ENCODE data around the gene GALNT14. TPM values are rescaled to one million over a fixed set of nuclear protein-coding genes. Genes with fewer than 3 reads are reported as not detected.

GALNT14 gene
- total and polyA plus RNA-seq, 10 of the 15 experiments (the other 5 are each of a cell fraction or from before 2014, with no cell fraction given), result 3.7 to 17.8 (median 6.0) TPM

DNA sequence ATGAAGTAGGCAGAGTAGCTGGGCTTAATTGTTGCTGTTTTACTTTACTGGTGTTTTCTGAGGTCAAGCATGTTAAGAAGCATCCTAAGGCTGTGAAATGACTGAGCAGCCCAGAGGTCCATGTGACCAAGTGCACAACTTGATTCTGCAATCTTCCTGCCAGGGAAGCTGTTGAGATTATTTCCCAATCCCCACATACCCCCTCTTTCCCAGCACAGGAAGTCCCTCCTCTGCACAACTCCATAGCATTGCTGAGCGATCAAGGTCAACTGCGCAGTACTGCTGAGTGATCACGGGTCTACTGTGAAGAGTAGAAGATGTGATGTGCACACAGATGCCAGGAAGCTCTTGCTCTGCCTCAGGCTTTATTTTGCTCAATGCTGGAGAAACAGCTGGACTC lies 105.8 kb downstream of the GALNT14 start:
- RAD21 ChIA-PET (ENCODE audit: unreplicated experiment), result no interaction called here
- SMC1A ChIA-PET (ENCODE audit: uncharacterized antibody, unreplicated experiment), result interaction anchor here (1.4 kb wide), 1 partner anchor 171 kb away, joined by 3 read pairs; no protein-coding TSS in a partner anchor
- in situ Hi-C loops (cut with MboI) (no loop called here), intact Hi-C loops (cut with micrococcal nuclease; ENCODE audit: unreplicated experiment) (loop anchor here (5.0 kb wide), 1 partner anchor 105 kb away; the partner anchor contains the start of gene GALNT14)
- 95% methylated on average over 3 of the region's 3 CpGs for WGBS (ENCODE audit: insufficient coverage, insufficient replicate concordance, low lambda C conversion rate, missing lambda C conversion rate)
- no peak overlapping the region for H3K27ac ChIP-seq (ENCODE audit: control insufficient read depth, insufficient read depth)
- DNase-seq (ENCODE audit: low read depth, low spot score), result no peak
- no TSS peak for BruUV-seq (replicated peaks)
- H3K36me3 ChIP-seq (ENCODE audit: control insufficient read depth in 2 of 2, insufficient read depth in 2 of 2, low read length in 1 of 2), result no peaks in the 10 kb centered on the region
- no peak overlapping the region for H3K4me3 ChIP-seq
- ATAC-seq, result peak; percentile 39
- no peaks in the 10 kb centered on the region; a peak in 1 of 4 replicates for H3K27me3 ChIP-seq (replicated peaks in 1 of 2; ENCODE audit: control insufficient read depth in 2 of 2, insufficient read depth in 2 of 2, low read length in 1 of 2)
- H3K9ac ChIP-seq (ENCODE audit: control insufficient read depth, insufficient read depth, low read length), result no peak overlapping the region
- no peak overlapping the region for H2AFZ ChIP-seq (ENCODE audit: control insufficient read depth, low read depth, low read length)
- POLR2A ChIA-PET, result no interaction called here
- peaks cover 1% of the 10 kb centered on the region for H3K9me3 ChIP-seq (replicated peaks; ENCODE audit: control insufficient read depth, insufficient read depth, low read length)
- no peaks in the 10 kb centered on the region for H4K20me1 ChIP-seq (ENCODE audit: control insufficient read depth, insufficient read depth)
- peaks cover 6% of the 10 kb centered on the region for H3K4me1 ChIP-seq (ENCODE audit: control insufficient read depth, insufficient read depth, low read length)
- no peaks in the 10 kb centered on the region for H3K79me2 ChIP-seq (ENCODE audit: control insufficient read depth, insufficient read depth, low read length)
- CTCF ChIA-PET, result interaction anchor here (0.7 to 1.8 kb wide), 4 partner anchors 16 to 55 kb away, joined by 3 to 4 read pairs (median 3); no protein-coding TSS in a partner anchor
- FAIRE-seq, result no peak
- no peak overlapping the region for H3K4me2 ChIP-seq (ENCODE audit: control insufficient read depth, insufficient read depth)
- TF ChIP-seq ZBTB40 (IDR thresholded peaks at IDR 0.05; ENCODE audit: borderline replicate concordance) (no peak), E4F1 (IDR thresholded peaks at IDR 0.05; ENCODE audit: borderline replicate concordance, partially characterized antibody) (no peak), SKIL (IDR thresholded peaks at IDR 0.05; ENCODE audit: low read depth, poor library complexity, severe bottlenecking) (no peak), STAT3 (IDR thresholded peaks at IDR 0.05; ENCODE audit: low read depth, low read length) (no peak), MEF2B (IDR thresholded peaks at IDR 0.05; ENCODE audit: partially characterized antibody, poor library complexity, severe bottlenecking) (no peak), ASH2L (IDR thresholded peaks at IDR 0.05; ENCODE audit: borderline replicate concordance, low read depth) (no peak), POU2F2 (IDR thresholded peaks at IDR 0.05; ENCODE audit: borderline replicate concordance, low read depth, low read length) (no peak), SUPT20H (IDR thresholded peaks at IDR 0.05; ENCODE audit: borderline replicate concordance, control insufficient read depth, low read depth, low read length) (no peak), HSF1 (IDR thresholded peaks at IDR 0.05; ENCODE audit: low read depth, low read length) (no peak)
- TF ChIP-seq, protein P1, sequence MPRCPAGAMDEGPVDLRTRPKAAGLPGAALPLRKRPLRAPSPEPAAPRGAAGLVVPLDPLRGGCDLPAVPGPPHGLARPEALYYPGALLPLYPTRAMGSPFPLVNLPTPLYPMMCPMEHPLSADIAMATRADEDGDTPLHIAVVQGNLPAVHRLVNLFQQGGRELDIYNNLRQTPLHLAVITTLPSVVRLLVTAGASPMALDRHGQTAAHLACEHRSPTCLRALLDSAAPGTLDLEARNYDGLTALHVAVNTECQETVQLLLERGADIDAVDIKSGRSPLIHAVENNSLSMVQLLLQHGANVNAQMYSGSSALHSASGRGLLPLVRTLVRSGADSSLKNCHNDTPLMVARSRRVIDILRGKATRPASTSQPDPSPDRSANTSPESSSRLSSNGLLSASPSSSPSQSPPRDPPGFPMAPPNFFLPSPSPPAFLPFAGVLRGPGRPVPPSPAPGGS (IDR thresholded peaks at IDR 0.05; ENCODE audit: borderline replicate concordance, insufficient read depth, low read depth, low read length, poor library complexity, severe bottlenecking), result no peak
